HG02623 (cell line): ENCODE results near the gene CSF1.

ENCODE experiments used
- ATAC-seq: cut with Tn5 transposase; IDR thresholded peaks from one replicate; pipeline ENCODE4 v1.9.1; 2021; ENCODE audit warnings: moderate library complexity; ENCODE audit not compliant: unreplicated experiment

The CSF1 gene

GRCh38 chr1:109901141-109901523, 9.5 kb upstream of the CSF1 start:
- no peak for ATAC-seq

- ATAC-seq, result no peak
Observed at GRCh38 chr1:109901524-109902145, 9.0 kb upstream of the CSF1 start.

- no peak for ATAC-seq
Observed at GRCh38 chr1:109902204-109902985, 8.3 kb upstream of the CSF1 start.

- no peak for ATAC-seq
Observed at GRCh38 chr1:109903376-109903930, 7.2 kb upstream of the CSF1 start.

- no peak for ATAC-seq
Observed at GRCh38 chr1:109904105-109904817, 6.4 kb upstream of the CSF1 start.

GRCh38 chr1:109905491-109905890, 5.2 kb upstream of the CSF1 start:
- ATAC-seq, result no peak

GRCh38 chr1:109906160-109906838, 4.3 kb upstream of the CSF1 start:
- peak; percentile 88 for ATAC-seq

GRCh38 chr1:109906839-109907180, 3.8 kb upstream of the CSF1 start:
- no peak for ATAC-seq

- no peak for ATAC-seq
Observed at GRCh38 chr1:109907190-109907774, 3.4 kb upstream of the CSF1 start.

- no peak for ATAC-seq
Observed at GRCh38 chr1:109908836-109909235, 1.8 kb upstream of the CSF1 start.

- no peak for ATAC-seq
Observed at GRCh38 chr1:109909561-109909960, 1.1 kb upstream of the CSF1 start.

- no peak for ATAC-seq
Observed at GRCh38 chr1:109910963-109911798, 532 bp downstream of the CSF1 start.

GRCh38 chr1:109912214-109912861, 1.7 kb downstream of the CSF1 start:
- no peak for ATAC-seq

GRCh38 chr1:109912873-109913272, 2.2 kb downstream of the CSF1 start:
- no peak for ATAC-seq

- ATAC-seq, result no peak
Observed at GRCh38 chr1:109913360-109913879, 2.8 kb downstream of the CSF1 start.

GRCh38 chr1:109914587-109915240, 4.1 kb downstream of the CSF1 start:
- ATAC-seq, result no peak

- no peak for ATAC-seq
Observed at GRCh38 chr1:109917051-109917767, 6.6 kb downstream of the CSF1 start.
